ENCODE results near the gene MLC1. TPM values are rescaled to one million over a fixed set of nuclear protein-coding genes. Genes with fewer than 3 reads are reported as not detected.

MLC1 gene
- polyA plus RNA-seq, 3 donors from 2014 or later = 64.8 to 123 (median 71.7) TPM

DNA sequence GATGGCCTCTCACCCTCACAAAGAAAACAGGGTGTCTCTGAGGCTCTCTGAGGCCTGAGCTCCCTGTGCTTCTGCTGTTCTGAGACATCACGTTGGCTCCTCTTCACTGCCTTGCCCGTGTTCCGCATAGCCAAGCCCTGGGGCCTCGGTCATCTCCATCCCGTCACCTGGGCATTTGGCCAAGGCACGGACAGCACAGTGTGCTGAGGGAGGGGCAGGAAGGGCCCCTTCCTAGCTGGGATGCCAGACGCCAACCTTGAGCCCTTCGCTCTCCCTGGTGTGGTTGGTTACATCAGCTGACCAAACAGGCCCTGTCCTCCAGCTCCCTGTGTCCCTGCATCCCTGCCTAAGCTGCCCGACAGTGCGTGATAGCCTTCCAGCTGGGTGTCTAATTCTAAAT lies 30.5 kb upstream of the MLC1 start:
- H3K9me3 Mint-ChIP-seq = no peaks in the 10 kb centered on the region
- H3K27ac Mint-ChIP-seq = no peak overlapping the region
- no peak for DNase-seq
- H3K4me3 Mint-ChIP-seq = no peak overlapping the region
- H3K4me1 Mint-ChIP-seq = peaks cover 17 to 27% of the 10 kb centered on the region in 2 donors
- H3K36me3 Mint-ChIP-seq = peaks cover 0 to under 1% (median 0%) of the 10 kb centered on the region in 3 donors
- H3K27me3 Mint-ChIP-seq (ENCODE audit: low read depth in 3 of 3) = peaks cover 3 to 7% (median 5%) of the 10 kb centered on the region in 3 donors

DNA sequence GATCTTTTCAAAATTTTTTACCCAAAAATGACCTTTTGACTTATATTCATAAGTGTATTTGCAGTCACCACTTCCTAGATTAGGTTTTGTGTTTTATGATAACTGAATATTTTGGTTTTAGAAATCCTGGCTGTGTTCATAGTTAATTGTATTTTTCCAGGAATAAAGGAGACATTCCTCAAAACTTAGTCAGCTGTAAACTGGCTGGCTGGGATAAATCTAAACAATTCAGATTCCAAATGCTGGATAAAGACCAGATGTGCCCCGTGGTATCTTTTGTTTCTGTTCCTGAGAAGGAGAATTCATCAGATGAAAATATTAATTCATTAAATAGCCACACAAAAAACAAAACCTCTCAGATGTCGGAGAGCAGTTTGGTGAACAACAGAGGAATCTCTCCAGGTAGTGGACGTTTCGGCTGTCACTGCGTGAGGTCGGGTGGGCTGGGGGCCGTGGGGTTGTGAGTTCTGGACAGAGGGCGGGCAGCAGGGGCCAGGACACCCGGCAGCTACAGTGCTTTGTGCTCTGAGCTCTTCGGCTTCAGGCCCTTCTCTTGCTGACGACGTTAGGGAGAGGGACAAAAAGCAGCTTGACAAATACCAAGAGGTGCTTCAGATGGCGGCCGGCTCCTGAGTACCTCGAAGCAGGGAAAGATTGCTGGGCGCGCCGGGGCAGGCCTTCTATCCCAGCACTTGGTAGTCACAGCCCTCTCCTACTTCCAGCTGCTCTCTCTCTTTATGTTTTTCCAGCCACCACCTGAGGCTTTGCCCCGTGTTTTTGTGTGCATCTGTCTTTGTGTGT lies 29.2 kb upstream of the MLC1 start:
- Mint-ChIP-seq H3K36me3 (no peaks in the 10 kb centered on the region), H3K27me3 (ENCODE audit: low read depth in 3 of 3) (peaks cover 3 to 7% (median 5%) of the 10 kb centered on the region in 3 donors), H3K4me3 (no peak overlapping the region), H3K4me1 (peaks cover 17 to 27% of the 10 kb centered on the region in 2 donors), H3K27ac (no peak overlapping the region), H3K9me3 (no peaks in the 10 kb centered on the region)
- no peak for DNase-seq

DNA sequence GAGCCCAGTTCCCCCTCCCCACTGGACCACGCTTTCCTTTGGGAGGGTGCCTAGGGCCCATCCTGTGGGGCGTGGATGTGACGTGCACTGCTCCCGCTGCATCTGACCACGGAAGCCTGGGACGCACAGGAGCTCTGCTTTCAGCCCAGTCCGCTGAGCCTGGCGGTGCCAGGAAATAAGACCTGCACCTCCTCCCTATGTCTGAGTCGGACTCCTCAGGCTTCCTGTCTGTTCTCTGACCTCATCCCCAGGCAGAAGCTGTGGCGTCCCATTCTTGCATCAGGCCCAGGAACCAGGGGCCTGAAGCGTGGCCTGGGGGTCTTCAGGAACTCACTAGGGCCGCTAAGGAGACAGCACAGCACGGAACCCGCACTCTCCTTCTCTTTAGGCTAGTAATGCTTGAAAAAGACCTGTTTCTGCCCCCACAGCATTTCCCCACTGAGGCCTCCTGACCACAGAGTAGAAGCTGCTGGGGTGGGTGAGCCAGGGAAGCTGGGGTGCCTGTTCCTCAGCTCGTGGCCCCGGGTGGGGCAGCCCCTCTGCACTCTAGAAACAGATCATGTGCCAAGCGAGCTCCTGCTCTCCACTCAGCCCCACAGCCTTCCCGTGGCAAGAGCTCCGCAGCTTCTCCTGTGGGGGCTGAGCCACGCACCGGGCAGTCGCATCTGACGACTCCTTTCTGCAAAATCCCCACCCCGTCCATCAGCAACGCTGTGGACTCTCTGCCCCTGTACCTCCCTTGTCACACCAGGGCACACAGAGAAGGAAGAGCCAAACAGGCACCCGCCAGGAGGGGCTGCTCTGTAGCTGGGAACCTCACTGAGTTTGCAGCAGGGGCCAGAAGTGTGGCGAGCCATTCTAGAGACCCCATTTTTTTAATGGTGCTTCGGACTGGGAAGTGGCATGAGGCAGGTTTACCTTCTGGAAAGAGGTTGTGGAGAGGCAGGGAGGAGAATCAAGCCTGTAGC lies 27.2 kb upstream of the MLC1 start:
- peaks cover 3 to 7% (median 4%) of the 10 kb centered on the region in 3 donors for H3K27me3 Mint-ChIP-seq (ENCODE audit: low read depth in 3 of 3)

DNA sequence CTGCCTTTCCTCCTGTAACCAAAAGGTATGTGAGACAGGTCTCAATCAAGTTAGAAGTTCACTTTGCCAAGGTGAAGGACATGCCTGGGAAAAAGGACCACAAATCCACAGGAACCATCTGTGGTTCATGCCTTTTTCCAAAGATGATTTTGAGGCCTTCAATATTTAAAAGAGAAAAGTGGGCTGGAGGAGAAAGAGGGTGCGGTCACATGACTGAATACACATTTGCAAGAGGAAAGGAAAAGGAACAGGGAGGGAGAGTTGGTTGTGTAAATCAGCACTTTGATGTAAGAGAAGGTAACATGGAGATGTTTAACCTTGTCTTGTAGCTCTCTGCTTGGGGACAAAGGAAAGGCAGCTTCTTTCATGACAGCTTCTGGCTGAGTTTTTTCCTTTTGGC lies 25.8 kb upstream of the MLC1 start:
- H3K9me3 Mint-ChIP-seq = no peaks in the 10 kb centered on the region

More for the DNA sequence above, 27.2 kb upstream of the MLC1 start:
- H3K4me1 Mint-ChIP-seq = peaks cover 17 to 27% of the 10 kb centered on the region in 2 donors
- DNase-seq = peak; percentile 13 to 46 (median 37)
- H3K36me3 Mint-ChIP-seq = no peaks in the 10 kb centered on the region
- H3K9me3 Mint-ChIP-seq = no peaks in the 10 kb centered on the region
- peak overlapping the region; percentile 2 to 92 (median 79) for H3K27ac Mint-ChIP-seq
- H3K4me3 Mint-ChIP-seq = peak overlapping the region; percentile 29 to 71 (median 60)

DNA sequence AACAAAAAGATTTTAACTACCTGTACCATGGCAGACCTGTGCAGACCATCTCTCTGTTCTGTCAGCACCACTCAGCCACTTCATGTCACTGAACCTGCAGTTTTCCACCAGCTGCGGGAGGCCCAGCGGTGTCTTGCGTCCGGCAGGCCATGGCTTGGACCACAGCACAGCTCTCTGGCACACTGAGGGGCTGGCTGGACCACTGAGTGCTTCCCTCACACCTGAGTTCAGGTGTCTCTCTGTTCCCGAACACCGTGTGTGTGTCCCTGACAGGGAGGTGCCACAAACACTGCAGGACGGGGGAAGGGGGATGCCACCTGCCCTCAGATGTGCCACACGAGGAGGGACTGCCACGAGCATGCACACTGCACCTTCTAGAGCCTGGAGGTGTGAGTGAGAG lies 22.3 kb upstream of the MLC1 start:
- H3K27me3 Mint-ChIP-seq (ENCODE audit: low read depth in 3 of 3) = peaks cover 1 to 4% (median 2%) of the 10 kb centered on the region in 3 donors
- H3K4me3 Mint-ChIP-seq = no peak overlapping the region
- H3K27ac Mint-ChIP-seq = no peak overlapping the region
- no peaks in the 10 kb centered on the region for H3K9me3 Mint-ChIP-seq
- DNase-seq = no peak
- peaks cover 39 to 43% of the 10 kb centered on the region in 2 donors for H3K4me1 Mint-ChIP-seq
- no peaks in the 10 kb centered on the region for H3K36me3 Mint-ChIP-seq

More for the DNA sequence above, 25.8 kb upstream of the MLC1 start:
- peaks cover 17 to 28% of the 10 kb centered on the region in 2 donors for H3K4me1 Mint-ChIP-seq
- peak overlapping the region in 3 of 6 donors; percentile 33 to 90 (median 89) for H3K27ac Mint-ChIP-seq
- no peaks in the 10 kb centered on the region for H3K36me3 Mint-ChIP-seq
- H3K27me3 Mint-ChIP-seq (ENCODE audit: low read depth in 3 of 3) = peaks cover 1 to 4% (median 4%) of the 10 kb centered on the region in 3 donors
- DNase-seq = no peak
- H3K4me3 Mint-ChIP-seq = peak overlapping the region in 2 of 5 donors; percentile 47 to 48

DNA sequence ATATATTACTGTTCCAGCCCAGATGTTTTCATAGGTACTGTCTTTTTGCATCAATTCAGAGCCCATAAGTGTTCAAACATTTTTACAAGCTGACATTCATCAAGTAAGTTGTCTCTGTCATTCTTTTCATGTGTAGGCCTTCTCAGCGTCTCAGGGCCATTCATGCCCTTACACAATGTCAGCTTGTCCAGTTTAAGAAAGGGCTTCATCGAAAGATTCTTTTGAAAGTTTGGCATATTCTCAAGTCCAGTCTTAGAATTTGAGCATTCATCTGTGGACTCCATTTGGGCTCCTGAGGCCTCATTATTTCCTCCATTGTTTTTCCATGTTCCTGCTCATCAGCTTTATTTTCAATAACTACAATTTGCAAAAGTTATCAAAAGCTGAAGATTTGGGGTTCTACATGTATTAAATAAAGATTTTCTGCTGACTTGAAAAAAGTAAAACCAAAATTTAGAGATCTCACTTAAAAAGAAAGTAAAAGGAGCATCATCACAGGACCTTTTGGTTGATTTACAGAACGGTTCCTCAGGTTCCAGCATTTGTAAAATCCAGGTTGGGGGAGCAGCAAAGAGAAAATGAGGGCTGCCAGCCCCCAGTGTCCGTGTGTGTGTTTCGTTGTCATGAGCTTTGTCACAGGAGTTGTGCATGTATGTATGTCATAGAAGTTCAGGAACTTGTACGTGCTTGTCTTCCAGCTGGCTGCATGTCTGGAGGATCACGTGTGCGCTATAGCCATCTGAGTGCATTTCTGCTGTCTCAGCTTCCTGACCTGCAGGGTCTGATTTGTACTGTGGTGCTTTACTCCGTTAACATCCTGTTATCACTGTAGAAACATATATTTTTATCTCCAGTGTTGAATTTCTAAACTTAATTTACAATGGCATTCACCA lies 20.2 kb upstream of the MLC1 start:
- Mint-ChIP-seq H3K4me3 (peak overlapping the region; percentile 61 to 88 (median 84)), H3K36me3 (no peaks in the 10 kb centered on the region), H3K27ac (peak overlapping the region; percentile 63 to 90 (median 86)), H3K9me3 (no peaks in the 10 kb centered on the region), H3K4me1 (peaks cover 37% of the 10 kb centered on the region in 2 donors), H3K27me3 (ENCODE audit: low read depth in 3 of 3) (peaks cover 0 to 2% (median 0%) of the 10 kb centered on the region in 3 donors)
- DNase-seq = peak; percentile 28 to 33 (median 30)

DNA sequence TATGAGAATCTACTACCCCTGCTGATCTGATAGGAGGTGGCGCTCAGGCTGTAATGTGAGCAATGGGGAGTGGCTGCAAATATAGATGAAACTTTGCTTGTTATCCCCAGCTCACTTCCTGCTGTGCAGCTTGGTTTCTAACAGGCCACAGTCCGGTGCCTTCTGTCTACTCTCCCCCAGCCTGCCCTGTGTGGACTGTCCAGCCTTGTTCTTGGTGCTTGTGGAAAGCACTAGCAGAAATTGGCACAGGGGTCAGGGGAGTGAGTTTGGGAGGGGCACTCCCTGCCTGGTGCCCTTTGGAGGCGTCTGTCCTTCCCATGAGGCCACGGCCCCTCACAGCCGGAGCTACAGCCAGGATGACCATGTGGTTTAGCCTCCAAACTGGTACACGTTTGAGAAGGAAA lies 18.9 kb upstream of the MLC1 start:
- Mint-ChIP-seq H3K27me3 (ENCODE audit: low read depth in 3 of 3) (peaks cover 0 to 2% (median 0%) of the 10 kb centered on the region in 3 donors), H3K4me1 (peaks cover 37% of the 10 kb centered on the region in 2 donors), H3K36me3 (no peaks in the 10 kb centered on the region), H3K27ac (peak overlapping the region in 2 of 6 donors; percentile 32 to 69), H3K9me3 (no peaks in the 10 kb centered on the region), H3K4me3 (peak overlapping the region in 2 of 5 donors; percentile 20 to 38)
- DNase-seq = no peak

DNA sequence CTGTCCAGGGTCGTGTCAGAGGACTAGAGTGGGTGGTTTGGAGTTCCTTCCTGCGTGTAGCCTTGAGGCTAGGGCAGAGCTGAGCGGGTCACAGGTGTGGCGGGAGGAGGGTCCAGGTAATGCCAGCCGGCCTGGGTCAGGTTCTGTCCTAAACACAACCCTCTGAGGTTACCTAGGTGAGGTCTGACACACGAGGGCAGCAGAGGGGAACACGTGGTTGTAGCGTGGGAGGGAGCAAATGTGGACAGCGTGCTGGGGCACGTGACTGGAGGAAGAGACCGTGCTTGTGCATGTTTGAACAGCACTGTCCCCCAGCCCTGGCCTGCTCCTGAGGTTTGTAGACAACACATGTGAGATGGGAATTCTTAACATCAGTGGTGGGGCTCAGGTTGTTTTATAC lies 17.7 kb upstream of the MLC1 start:
- peak overlapping the region in 1 of 5 donors; percentile 50 for H3K4me3 Mint-ChIP-seq
- no peaks in the 10 kb centered on the region for H3K9me3 Mint-ChIP-seq
- peak overlapping the region in 3 of 6 donors; percentile 3 to 58 (median 40) for H3K27ac Mint-ChIP-seq
- no peaks in the 10 kb centered on the region for H3K36me3 Mint-ChIP-seq
- peak in 2 of 3 donors; percentile 17 to 23 for DNase-seq
- H3K27me3 Mint-ChIP-seq (ENCODE audit: low read depth in 3 of 3) = peaks cover 0 to 2% (median 2%) of the 10 kb centered on the region in 3 donors
- peaks cover 37% of the 10 kb centered on the region in 2 donors for H3K4me1 Mint-ChIP-seq

DNA sequence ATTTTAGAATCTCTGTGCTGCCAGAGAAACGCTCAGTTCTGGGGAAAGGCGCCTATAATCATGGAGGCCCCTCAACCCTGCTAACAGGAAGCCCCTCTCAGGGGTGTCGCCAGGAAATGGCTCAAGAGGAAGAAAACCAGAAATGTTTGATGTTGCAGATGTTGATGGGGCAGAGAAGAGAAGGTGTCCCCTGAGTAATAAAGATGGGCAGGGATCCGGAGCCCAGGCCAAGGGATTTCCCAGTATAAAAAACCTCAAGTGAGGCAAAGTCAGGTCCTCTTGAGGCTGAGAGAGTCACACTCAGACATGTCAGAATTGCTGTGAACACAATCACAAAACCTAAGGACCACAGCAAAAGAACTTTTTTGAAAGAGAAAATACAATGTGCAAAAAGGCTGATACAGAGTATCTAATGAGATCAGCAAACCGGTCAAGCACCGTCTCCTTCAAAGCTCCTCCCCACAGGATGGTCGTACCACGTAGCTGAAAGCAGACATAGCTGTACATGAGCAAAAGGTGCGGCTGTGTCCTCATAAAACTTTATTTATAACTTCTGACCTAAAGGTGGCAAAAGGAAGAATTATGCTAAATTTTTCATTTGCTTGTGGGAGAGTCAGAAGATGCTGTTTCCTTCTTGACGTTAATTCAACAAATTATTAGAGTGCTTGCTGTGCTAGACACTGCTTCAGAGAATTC lies 16.8 kb upstream of the MLC1 start:
- Mint-ChIP-seq H3K36me3 (no peaks in the 10 kb centered on the region), H3K4me3 (peak overlapping the region in 1 of 5 donors; percentile 2), H3K27ac (peak overlapping the region in 5 of 6 donors; percentile 4 to 91 (median 64)), H3K9me3 (no peaks in the 10 kb centered on the region), H3K27me3 (ENCODE audit: low read depth in 3 of 3) (peaks cover 0 to 2% (median 2%) of the 10 kb centered on the region in 3 donors), H3K4me1 (peaks cover 37% of the 10 kb centered on the region in 2 donors)
- peak in 1 of 3 donors; percentile 39 for DNase-seq

DNA sequence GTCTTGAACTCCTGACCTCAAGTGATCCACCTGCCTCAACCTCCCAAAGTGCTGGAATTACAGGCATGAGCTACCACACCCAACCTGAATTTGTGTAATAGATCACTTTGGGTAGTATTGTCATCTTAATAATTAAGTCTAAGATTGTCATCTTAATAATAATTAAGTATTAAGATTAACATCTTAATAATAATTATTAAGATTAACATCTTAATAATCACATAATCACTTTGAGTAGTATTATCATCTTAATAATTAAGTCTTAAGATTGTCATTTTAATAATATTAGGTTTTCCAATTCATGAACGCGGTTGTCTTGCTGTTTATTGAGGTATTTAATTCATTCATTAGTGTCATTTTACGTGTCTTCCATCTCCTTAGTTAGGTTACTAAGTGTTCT lies 12.8 kb upstream of the MLC1 start:
- H3K36me3 Mint-ChIP-seq = no peaks in the 10 kb centered on the region
- no peak overlapping the region for H3K4me3 Mint-ChIP-seq
- no peak overlapping the region for H3K27ac Mint-ChIP-seq
- H3K27me3 Mint-ChIP-seq (ENCODE audit: low read depth in 3 of 3) = peaks cover 1 to 2% (median 2%) of the 10 kb centered on the region in 3 donors
- no peak for DNase-seq
- H3K9me3 Mint-ChIP-seq = no peaks in the 10 kb centered on the region
- H3K4me1 Mint-ChIP-seq = peaks cover 15 to 16% of the 10 kb centered on the region in 2 donors

DNA sequence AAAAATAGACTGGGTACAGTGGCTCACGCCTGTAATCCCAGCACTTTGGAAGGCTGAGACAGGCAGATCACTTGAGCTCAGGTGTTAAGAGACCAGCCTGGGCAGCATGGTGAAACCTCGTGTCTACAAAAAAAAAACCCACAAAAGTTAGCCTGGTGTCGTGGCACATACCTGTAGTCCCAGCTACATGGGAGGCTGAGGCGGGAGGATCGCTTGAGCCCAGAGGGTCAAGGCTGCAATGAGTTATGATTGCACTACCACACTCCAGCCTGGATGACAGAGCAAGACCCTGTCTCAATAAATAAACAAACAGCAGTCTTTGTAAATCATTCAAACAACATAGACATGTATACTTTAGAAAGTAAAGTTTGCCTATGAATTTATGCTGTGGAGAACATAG lies 7.1 kb upstream of the MLC1 start:
- Mint-ChIP-seq H3K27me3 (ENCODE audit: low read depth in 3 of 3) (peaks cover 3 to 6% (median 5%) of the 10 kb centered on the region in 3 donors), H3K4me3 (no peak overlapping the region), H3K36me3 (no peaks in the 10 kb centered on the region), H3K4me1 (peaks cover 3 to 5% of the 10 kb centered on the region in 2 donors), H3K27ac (peak overlapping the region in 1 of 6 donors; percentile 46), H3K9me3 (no peaks in the 10 kb centered on the region)
- no peak for DNase-seq

DNA sequence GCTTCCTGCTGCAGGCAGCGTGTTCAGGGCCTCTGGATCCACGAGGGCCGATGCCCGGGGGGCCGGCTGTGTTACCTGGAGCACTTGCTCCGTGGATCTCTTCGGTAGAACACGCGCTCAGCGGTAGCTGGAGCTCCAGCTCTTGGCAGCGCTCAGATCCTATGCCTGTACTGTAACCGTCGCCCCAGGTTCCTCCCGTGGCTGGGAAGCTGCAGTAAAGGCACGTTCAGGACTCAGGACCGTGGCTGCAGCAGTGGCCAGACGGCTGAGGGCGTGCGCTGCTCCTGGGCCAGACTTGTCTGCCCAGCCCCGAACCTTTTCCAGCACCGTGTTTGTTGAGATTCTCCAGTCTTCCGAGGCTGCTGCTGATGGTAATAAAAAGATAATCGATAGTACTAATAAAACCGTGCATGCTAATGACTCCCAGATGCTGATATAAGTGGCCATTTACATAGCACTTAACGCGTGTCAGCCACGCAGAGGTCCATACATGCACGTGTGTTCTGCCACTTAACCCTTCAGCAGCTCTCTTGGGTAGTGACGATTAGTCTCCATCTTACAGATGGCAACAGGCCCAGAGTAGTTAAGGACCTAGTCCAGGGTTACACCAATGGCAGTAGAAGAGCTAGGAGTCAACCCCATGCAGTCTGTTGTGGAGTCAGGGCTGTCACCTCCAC lies 6.0 kb upstream of the MLC1 start:
- Mint-ChIP-seq H3K4me3 (no peak overlapping the region), H3K36me3 (no peaks in the 10 kb centered on the region), H3K27ac (peak overlapping the region in 1 of 6 donors; percentile 69), H3K27me3 (ENCODE audit: low read depth in 3 of 3) (peaks cover 3 to 9% (median 5%) of the 10 kb centered on the region in 3 donors), H3K9me3 (no peaks in the 10 kb centered on the region), H3K4me1 (peaks cover 3 to 5% of the 10 kb centered on the region in 2 donors)
- no peak for DNase-seq

Measured in immature natural killer cell (primary cell).